Measurements from ENCODE around the gene GREB1. TPM values are rescaled to one million over a fixed set of nuclear protein-coding genes. Genes with fewer than 3 reads are reported as not detected.

Gene GREB1
- total RNA-seq, 4 donors from 2014 or later, result 3.1 to 8.8 (median 6.5) TPM

DNA sequence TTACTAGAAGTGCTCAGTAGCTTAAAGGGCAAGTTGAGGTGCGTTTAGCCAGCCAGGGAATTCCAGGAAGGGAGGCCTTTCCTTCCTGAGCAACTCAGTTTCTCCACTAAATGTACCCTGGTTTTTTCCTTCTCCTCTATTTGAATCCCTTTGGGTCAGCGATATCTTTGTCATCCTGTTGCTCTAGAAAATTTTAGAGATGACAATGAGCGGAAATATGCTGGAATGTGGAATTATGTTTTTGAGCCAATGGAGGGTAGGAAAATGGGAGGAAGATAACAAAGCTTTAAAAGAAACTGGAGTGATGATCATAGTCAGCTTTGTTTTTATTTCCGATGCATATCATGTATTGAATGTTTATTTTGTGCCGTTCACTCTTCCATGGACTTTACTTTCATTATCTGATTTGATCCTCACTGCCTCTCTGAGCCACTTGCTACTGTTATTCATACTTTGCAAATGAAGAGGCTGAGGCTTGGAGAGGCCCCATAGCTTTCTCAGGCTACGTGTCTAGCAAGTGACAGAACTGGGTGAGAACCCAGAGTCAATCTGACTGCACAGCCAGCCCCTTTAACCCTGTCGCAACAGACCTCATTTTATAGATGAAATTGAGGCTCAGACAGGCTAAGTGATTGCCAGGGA lies 68.8 kb downstream of the GREB1 start:
- no peak for ATAC-seq
- H3K4me3 ChIP-seq, result no peak overlapping the region
- H3K4me1 ChIP-seq, result no peaks in the 10 kb centered on the region
- TF ChIP-seq, protein P1, sequence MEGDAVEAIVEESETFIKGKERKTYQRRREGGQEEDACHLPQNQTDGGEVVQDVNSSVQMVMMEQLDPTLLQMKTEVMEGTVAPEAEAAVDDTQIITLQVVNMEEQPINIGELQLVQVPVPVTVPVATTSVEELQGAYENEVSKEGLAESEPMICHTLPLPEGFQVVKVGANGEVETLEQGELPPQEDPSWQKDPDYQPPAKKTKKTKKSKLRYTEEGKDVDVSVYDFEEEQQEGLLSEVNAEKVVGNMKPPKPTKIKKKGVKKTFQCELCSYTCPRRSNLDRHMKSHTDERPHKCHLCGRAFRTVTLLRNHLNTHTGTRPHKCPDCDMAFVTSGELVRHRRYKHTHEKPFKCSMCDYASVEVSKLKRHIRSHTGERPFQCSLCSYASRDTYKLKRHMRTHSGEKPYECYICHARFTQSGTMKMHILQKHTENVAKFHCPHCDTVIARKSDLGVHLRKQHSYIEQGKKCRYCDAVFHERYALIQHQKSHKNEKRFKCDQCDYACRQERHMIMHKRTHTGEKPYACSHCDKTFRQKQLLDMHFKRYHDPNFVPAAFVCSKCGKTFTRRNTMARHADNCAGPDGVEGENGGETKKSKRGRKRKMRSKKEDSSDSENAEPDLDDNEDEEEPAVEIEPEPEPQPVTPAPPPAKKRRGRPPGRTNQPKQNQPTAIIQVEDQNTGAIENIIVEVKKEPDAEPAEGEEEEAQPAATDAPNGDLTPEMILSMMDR (IDR thresholded peaks at IDR 0.05), result no peak
- TF ChIP-seq POLR2AphosphoS5 (IDR thresholded peaks at IDR 0.05) (no peak), POLR2A (IDR thresholded peaks at IDR 0.05) (no peak), EP300 (IDR thresholded peaks at IDR 0.05) (no peak)
- no peak overlapping the region for H3K27ac ChIP-seq
- 59 to 85% methylated on average over 6 to 7 of the region's 7 CpGs for WGBS, 2 donors (ENCODE audit: low coverage in 1 of 2)
- H3K9me3 ChIP-seq, result no peaks in the 10 kb centered on the region
- H3K27me3 ChIP-seq, result no peaks in the 10 kb centered on the region
- H3K36me3 ChIP-seq, result peaks cover 0 to 11% of the 10 kb centered on the region in 2 donors

GRCh38 chr2:11610624-11611242 lies 76.9 kb downstream of the GREB1 start:
- no peak for ATAC-seq
- peaks cover 0 to 17% of the 10 kb centered on the region in 2 donors for H3K36me3 ChIP-seq
- no peak for TF ChIP-seq POLR2AphosphoS5 (IDR thresholded peaks at IDR 0.05)
- no peaks in the 10 kb centered on the region for H3K27me3 ChIP-seq
- no peak overlapping the region for H3K27ac ChIP-seq
- no peaks in the 10 kb centered on the region for H3K4me1 ChIP-seq
- no peak overlapping the region for H3K4me3 ChIP-seq
- no peaks in the 10 kb centered on the region for H3K9me3 ChIP-seq
- 94 to 97% methylated on average over 9 to 15 of the region's 38 CpGs for WGBS, 2 donors (ENCODE audit: low coverage in 1 of 2)

DNA sequence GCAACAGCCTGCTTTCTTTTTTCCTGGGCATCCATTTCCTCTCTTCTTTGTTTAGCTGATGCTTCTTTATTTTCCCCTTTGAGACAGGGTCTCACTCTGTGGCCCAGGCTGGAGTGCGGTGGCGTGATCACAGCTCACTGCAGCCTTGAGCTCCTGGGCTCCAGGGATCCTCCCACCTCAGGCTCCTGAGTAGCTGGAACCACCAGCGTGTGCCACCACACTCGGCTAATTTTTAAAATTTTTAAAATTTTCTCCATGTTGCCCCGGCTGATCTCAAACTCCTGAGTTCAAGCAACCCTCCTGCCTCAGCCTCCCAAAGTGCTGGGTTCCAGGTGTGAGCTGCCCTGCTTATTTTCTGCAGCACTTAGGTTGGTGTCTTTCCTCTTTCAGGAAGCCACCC lies 77.4 kb downstream of the GREB1 start:
- Histone ChIP-seq H3K36me3 (peaks cover 0 to 17% of the 10 kb centered on the region in 2 donors), H3K4me3 (no peak overlapping the region), H3K4me1 (no peaks in the 10 kb centered on the region), H3K9me3 (no peaks in the 10 kb centered on the region), H3K27ac (no peak overlapping the region), H3K27me3 (no peaks in the 10 kb centered on the region)
- TF ChIP-seq, protein P1 (IDR thresholded peaks at IDR 0.05), result no peak
- TF ChIP-seq POLR2AphosphoS5 (IDR thresholded peaks at IDR 0.05) (no peak), POLR2A (IDR thresholded peaks at IDR 0.05) (no peak), EP300 (IDR thresholded peaks at IDR 0.05) (no peak)
- no peak for ATAC-seq
- 97 to 100% methylated on average over 2 to 5 of the region's 5 CpGs for WGBS, 2 donors (ENCODE audit: low coverage in 1 of 2)

- Histone ChIP-seq H3K36me3 (peaks cover 0 to 19% of the 10 kb centered on the region in 2 donors), H3K4me1 (no peaks in the 10 kb centered on the region), H3K9me3 (no peaks in the 10 kb centered on the region), H3K27ac (no peak overlapping the region), H3K4me3 (no peak overlapping the region), H3K27me3 (no peaks in the 10 kb centered on the region)
- 100% methylated on average over 1 of the region's 20 CpGs for WGBS, 2 donors (ENCODE audit: low coverage in 1 of 2)
- no peak for ATAC-seq
- TF ChIP-seq POLR2AphosphoS5 (IDR thresholded peaks at IDR 0.05) (no peak), EP300 (IDR thresholded peaks at IDR 0.05) (no peak), POLR2A (IDR thresholded peaks at IDR 0.05) (no peak)
- TF ChIP-seq, protein P1 (IDR thresholded peaks at IDR 0.05), result no peak
Observed at GRCh38 chr2:11612553-11613215, 78.8 kb downstream of the GREB1 start.

DNA sequence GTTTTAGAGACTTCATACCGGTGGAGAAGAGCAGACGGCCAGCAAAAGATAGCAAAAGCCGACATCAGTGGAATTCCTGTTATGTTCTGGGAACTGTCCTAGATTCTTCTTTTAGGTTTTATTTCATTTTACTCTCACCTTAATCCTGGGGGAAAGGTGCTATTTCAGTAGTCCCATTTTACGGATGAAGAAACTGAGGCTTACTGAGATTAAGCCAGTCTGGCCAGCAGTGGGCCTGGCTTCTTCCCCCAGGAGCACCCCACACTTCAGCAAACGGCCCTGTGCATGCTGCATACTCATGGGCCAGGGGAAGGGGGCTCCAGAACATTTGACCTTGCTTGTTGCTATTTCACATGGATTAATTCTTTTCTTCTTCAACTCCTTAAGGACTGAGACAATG lies 79.5 kb downstream of the GREB1 start:
- Histone ChIP-seq H3K9me3 (no peaks in the 10 kb centered on the region), H3K4me3 (no peak overlapping the region), H3K4me1 (no peaks in the 10 kb centered on the region), H3K27ac (no peak overlapping the region), H3K27me3 (no peaks in the 10 kb centered on the region), H3K36me3 (peaks cover 0 to 25% of the 10 kb centered on the region in 2 donors)
- TF ChIP-seq POLR2A (IDR thresholded peaks at IDR 0.05), result no peak
- no peak for TF ChIP-seq POLR2AphosphoS5 (IDR thresholded peaks at IDR 0.05)
- TF ChIP-seq EP300 (IDR thresholded peaks at IDR 0.05), result no peak
- TF ChIP-seq, protein P1 (IDR thresholded peaks at IDR 0.05), result no peak
- ATAC-seq, result no peak
- WGBS, 2 donors (ENCODE audit: low coverage in 1 of 2), result 82 to 92% methylated on average over 4 to 5 of the region's 5 CpGs

All from gastroesophageal sphincter (tissue), 4 donors.